Neutrophil (primary cell): Measurements from ENCODE around the gene CREBZF.
"Not testable (repeated sequence)": the region's sequence is repeated elsewhere in the genome, so short reads cannot be mapped to it uniquely, and the experiment has no call there.

ENCODE experiments used
- H3K27ac ChIP-seq: fragments of 200-600 bp; sonication (generic); 2 replicates; pipeline ENCODE4 v1.5.1; 2016; ENCODE audit warnings: mild to moderate bottlenecking, moderate library complexity
- H3K27me3 ChIP-seq: fragments of 200-600 bp; sonication (generic); 2 replicates; pipeline ENCODE4 v1.6.0; 2016; ENCODE audit warnings: mild to moderate bottlenecking
- H3K36me3 ChIP-seq: fragments of 200-600 bp; sonication (generic); 2 replicates; pipeline ENCODE4 v1.5.1; 2017
- H3K4me1 ChIP-seq, 2 experiments: fragments of 200-600 bp in 1 of 2; sonication (generic) in 1 of 2; 1 replicate in 1 of 2; 2 replicates in 1 of 2; pipeline versions ENCODE4 v1.5.1 to v1.6.1; 2013 to 2016; ENCODE audit warnings: low read depth in 1 of 2, low read length in 1 of 2, mild to moderate bottlenecking in 1 of 2, moderate library complexity in 1 of 2; ENCODE audit not compliant: control insufficient read depth in 1 of 2, insufficient read depth in 1 of 2
- H3K4me3 ChIP-seq, 2 experiments: fragments of 200-600 bp in 1 of 2; sonication (generic) in 1 of 2; 1 replicate in 1 of 2; 2 replicates in 1 of 2; pipeline ENCODE4 v1.5.1; 2013 to 2016; ENCODE audit warnings: low read depth in 1 of 2, low read length in 1 of 2, mild to moderate bottlenecking in 1 of 2, moderate library complexity in 1 of 2
- H3K9me3 ChIP-seq: fragments of 200-600 bp; sonication (generic); 2 replicates; pipeline ENCODE4 v1.5.1; 2016
- TF ChIP-seq, protein P1 (sequence below): fragments of 200-600 bp; sonication (generic); IDR thresholded peaks from 2 replicates; pipeline ENCODE4 v1.5.1; 2016; ENCODE audit warnings: antibody characterized with exemption

Gene CREBZF

GRCh38 chr11:85679576-85679975 is 14.6 kb upstream of the CREBZF start:
- Histone ChIP-seq H3K27me3 (peaks cover 8% of the 10 kb centered on the region), H3K27ac (no peak overlapping the region), H3K4me3 (no peak overlapping the region), H3K9me3 (no peaks in the 10 kb centered on the region), H3K4me1 (peaks cover 10% of the 10 kb centered on the region in 2 experiments), H3K36me3 (no peaks in the 10 kb centered on the region)
- TF ChIP-seq, protein P1, sequence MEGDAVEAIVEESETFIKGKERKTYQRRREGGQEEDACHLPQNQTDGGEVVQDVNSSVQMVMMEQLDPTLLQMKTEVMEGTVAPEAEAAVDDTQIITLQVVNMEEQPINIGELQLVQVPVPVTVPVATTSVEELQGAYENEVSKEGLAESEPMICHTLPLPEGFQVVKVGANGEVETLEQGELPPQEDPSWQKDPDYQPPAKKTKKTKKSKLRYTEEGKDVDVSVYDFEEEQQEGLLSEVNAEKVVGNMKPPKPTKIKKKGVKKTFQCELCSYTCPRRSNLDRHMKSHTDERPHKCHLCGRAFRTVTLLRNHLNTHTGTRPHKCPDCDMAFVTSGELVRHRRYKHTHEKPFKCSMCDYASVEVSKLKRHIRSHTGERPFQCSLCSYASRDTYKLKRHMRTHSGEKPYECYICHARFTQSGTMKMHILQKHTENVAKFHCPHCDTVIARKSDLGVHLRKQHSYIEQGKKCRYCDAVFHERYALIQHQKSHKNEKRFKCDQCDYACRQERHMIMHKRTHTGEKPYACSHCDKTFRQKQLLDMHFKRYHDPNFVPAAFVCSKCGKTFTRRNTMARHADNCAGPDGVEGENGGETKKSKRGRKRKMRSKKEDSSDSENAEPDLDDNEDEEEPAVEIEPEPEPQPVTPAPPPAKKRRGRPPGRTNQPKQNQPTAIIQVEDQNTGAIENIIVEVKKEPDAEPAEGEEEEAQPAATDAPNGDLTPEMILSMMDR = no peak

DNA sequence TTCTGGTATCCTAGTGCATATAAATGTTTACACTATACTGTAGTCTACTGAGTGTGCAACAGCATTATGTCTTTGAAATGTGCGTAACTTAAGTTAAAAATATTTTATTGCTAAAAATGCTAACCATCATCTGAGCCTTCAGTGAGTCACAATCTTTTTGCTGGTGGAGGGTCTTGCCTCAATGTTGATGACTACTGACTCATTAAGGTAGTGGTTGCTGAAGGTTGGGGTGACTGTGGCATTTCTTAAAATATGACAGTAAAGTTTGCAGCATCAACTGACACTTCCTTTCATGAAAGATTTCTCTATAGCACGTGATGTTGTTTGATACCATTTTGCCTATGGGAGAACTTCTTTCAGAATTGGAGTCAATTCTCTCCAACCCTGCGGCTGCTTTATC is 8.5 kb upstream of the CREBZF start:
- Histone ChIP-seq H3K27ac (no peak overlapping the region), H3K4me1 (no peaks in the 10 kb centered on the region), H3K36me3 (no peaks in the 10 kb centered on the region), H3K4me3 (no peak overlapping the region), H3K9me3 (no peaks in the 10 kb centered on the region), H3K27me3 (no peaks in the 10 kb centered on the region)
- TF ChIP-seq, protein P1 = no peak

- no peak overlapping the region for H3K4me3 ChIP-seq
- H3K4me1 ChIP-seq = no peaks in the 10 kb centered on the region
- H3K27me3 ChIP-seq = no peaks in the 10 kb centered on the region
- H3K27ac ChIP-seq = no peak overlapping the region
- H3K9me3 ChIP-seq = no peaks in the 10 kb centered on the region
- TF ChIP-seq, protein P1 = no peak
- H3K36me3 ChIP-seq = no peaks in the 10 kb centered on the region
Measured at GRCh38 chr11:85672105-85672902, 7.4 kb upstream of the CREBZF start.

DNA sequence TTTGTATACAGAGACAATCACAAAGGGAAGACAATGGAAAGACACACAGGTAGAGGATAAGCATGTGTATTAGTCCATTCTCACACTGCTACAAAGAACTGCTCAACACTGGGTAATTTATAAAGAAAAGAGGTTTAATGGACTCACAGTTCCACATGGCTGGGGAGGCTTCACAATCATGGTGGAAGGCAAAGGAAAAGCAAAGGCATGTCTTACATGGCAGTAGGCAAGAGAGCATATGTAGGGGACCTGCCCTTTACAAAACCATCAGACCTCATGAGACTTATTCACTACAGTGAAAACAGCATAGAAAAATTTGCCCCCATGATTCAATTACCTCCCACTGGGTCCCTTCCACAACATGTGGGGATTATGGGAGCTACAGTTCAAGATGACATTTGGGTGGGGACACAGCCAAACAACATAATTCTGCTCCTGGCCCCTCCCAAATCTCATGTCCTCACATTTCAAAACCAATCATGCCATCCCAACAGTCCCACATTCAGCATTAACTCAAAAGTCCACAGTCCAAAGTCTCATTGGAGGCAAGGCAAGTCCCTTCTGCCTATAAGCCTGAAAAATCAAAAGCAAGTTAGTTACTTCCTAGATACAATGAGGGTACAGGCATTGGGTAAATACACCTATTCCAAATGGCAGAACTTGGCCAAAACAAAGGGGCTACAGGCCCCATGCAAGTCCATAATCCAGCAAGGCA is 6.2 kb upstream of the CREBZF start:
- H3K36me3 ChIP-seq, H3K4me1 ChIP-seq, H3K27ac ChIP-seq, H3K4me3 ChIP-seq, H3K27me3 ChIP-seq, H3K9me3 ChIP-seq: not testable (repeated sequence)

- TF ChIP-seq, protein P1 = no peak
- no peaks in the 10 kb centered on the region for H3K9me3 ChIP-seq
- H3K27me3 ChIP-seq = no peaks in the 10 kb centered on the region
- H3K36me3 ChIP-seq = no peaks in the 10 kb centered on the region
- no peak overlapping the region for H3K27ac ChIP-seq
- H3K4me1 ChIP-seq = peaks cover 9 to 15% of the 10 kb centered on the region in 2 experiments
- H3K4me3 ChIP-seq = no peak overlapping the region
Measured at GRCh38 chr11:85668157-85668556, 3.2 kb upstream of the CREBZF start.

DNA sequence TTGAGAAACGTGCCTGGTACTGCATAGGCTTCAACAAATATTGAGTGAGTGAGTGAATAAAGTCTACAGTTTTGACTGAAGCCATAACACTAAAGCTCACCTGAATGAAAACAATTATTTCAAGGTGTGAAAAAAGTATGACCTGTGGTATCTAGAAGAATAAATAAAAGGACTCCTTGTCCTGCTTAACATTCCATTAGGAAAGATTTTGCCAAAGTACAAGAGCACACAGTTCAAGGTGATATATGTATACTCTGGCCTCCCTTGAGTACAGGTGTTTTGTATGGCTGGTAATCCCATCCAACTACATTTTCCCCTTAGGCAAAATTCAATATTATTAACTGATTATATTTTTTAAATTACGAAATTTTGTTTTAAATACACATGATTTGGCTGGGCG is 1.8 kb upstream of the CREBZF start:
- Histone ChIP-seq H3K36me3 (no peaks in the 10 kb centered on the region), H3K27ac (no peak overlapping the region), H3K27me3 (no peaks in the 10 kb centered on the region), H3K9me3 (no peaks in the 10 kb centered on the region), H3K4me1 (peaks cover 23 to 28% of the 10 kb centered on the region in 2 experiments), H3K4me3 (no peak overlapping the region)
- TF ChIP-seq, protein P1 = no peak
